Mammary epithelial cell (primary cell): ENCODE measurements around the gene SELL.

Experiments used
- CTCF ChIP-seq, 2 donors: IDR thresholded peaks in 1 of 2; conservative IDR thresholded peaks in 1 of 2; 2 replicates each; pipeline ENCODE4 v1.5.1; 2011 to 2012; ENCODE audit warnings: inconsistent platforms in 2 of 2, low read length in 2 of 2, mild to moderate bottlenecking in 2 of 2, control low read depth in 1 of 2, low read depth in 1 of 2; ENCODE audit not compliant: insufficient read depth in 1 of 2; ENCODE audit errors: extremely low read depth in 1 of 2
- EZH2 ChIP-seq: IDR thresholded peaks from 2 replicates; pipeline ENCODE4 v1.6.1; 2012; ENCODE audit warnings: low read length, inconsistent platforms, borderline replicate concordance

GRCh38 chr1:169741666-169742394 lies 30.4 kb upstream of the SELL start:
- TF ChIP-seq EZH2 (no peak), CTCF (conservative IDR thresholded peaks at IDR 0.05 in 1 of 2, IDR thresholded peaks at IDR 0.05 in 1 of 2; ENCODE audit: extremely low read depth in 1 of 2, insufficient read depth in 1 of 2, low read depth in 1 of 2, low read length in 2 of 2) (no peak)
